Thymus (tissue), 11 donors: ENCODE data around the gene SLC26A6. TPM values are rescaled to one million over a fixed set of nuclear protein-coding genes. Genes with fewer than 3 reads are reported as not detected.
A peak's percentile ranks its signal among the peaks of the same experiment; 100 is the strongest.

Source experiments
- DNase-seq, 9 donors: peaks; one replicate each; pipeline ENCODE4 v3.0.0-alpha.2; 2013; ENCODE audit warnings: low spot score in 9 of 9, low read depth in 6 of 9, missing footprints in 1 of 9
- H3K27ac ChIP-seq, 2 donors: one replicate each; pipeline ENCODE4 v1.5.1; 2013; ENCODE audit warnings: control low read depth in 1 of 2, low read depth in 1 of 2, low read length in 1 of 2, mild to moderate bottlenecking in 1 of 2, moderate library complexity in 1 of 2
- H3K27me3 ChIP-seq, 2 donors: one replicate each; pipeline ENCODE4 v1.5.1; 2013; ENCODE audit warnings: low read length in 1 of 2; ENCODE audit not compliant: control insufficient read depth in 2 of 2, insufficient read depth in 1 of 2
- H3K36me3 ChIP-seq, 2 donors: one replicate each; pipeline ENCODE4 v1.5.1; 2013; ENCODE audit warnings: low read length in 1 of 2, mild to moderate bottlenecking in 1 of 2, moderate library complexity in 1 of 2; ENCODE audit not compliant: control insufficient read depth in 2 of 2, insufficient read depth in 2 of 2
- H3K4me1 ChIP-seq, 2 donors: one replicate each; pipeline ENCODE4 v1.5.1; 2013; ENCODE audit warnings: low read length in 2 of 2; ENCODE audit not compliant: control insufficient read depth in 2 of 2, insufficient read depth in 2 of 2
- H3K4me3 ChIP-seq, 2 donors: one replicate each; pipeline ENCODE4 v1.5.1; 2013; ENCODE audit warnings: low read length in 2 of 2, control low read depth in 1 of 2, mild to moderate bottlenecking in 1 of 2
- H3K9me3 ChIP-seq, 2 donors: one replicate each; pipeline ENCODE4 v1.5.1; 2013; ENCODE audit warnings: low read length in 1 of 2, mild to moderate bottlenecking in 1 of 2; ENCODE audit not compliant: control insufficient read depth in 2 of 2, insufficient read depth in 1 of 2
- WGBS: extraction: QIAGEN DNeasy Blood & Tissue Kit; methylation state at CpG from one replicate; pipeline ENCODE4 v1.1.7; 2013; 5-methylcytosine and 5-hydroxymethylcytosine counted together
- polyA plus RNA-seq: library from polyadenylated mRNA; stranded (reverse); fragments of 200-250 nt; gene quantifications from one replicate; pipeline ENCODE4 v1.2.3, GENCODE V29; 2013
- total RNA-seq: library from RNA; stranded (reverse); fragments of 120-200 nt; gene quantifications from one replicate; pipeline ENCODE4 v1.2.4, GENCODE V29; 2013
- donor health status: healthy.

SLC26A6 gene
- total and polyA plus RNA-seq, 2 donors, result 8.9 to 24.7 TPM

DNA sequence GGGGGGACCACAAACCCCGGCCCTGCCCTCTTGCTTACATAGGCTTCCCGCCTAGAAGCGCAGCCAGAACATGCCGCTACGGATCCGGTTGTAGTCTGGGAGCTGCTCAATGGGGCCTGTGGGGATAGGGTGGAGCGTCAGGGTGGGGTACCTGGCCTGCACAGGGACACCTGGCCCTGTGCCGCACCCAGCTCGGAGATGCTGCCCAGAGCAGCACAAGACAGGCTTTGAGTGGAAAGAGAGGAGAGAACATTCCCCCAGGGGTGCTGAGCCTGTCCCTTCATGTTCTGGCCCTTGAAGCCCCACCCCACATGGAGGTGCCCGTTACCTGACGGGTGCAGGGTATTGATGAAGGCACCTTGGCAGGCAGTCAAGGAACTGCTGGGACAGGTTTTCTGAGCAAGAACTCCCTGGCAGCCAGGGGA lies 36.2 kb downstream of the SLC26A6 start:
- H3K9me3 ChIP-seq, result no peaks in the 10 kb centered on the region
- peaks cover 13 to 24% of the 10 kb centered on the region in 2 donors for H3K27me3 ChIP-seq
- DNase-seq, result no peak
- no peak overlapping the region for H3K4me3 ChIP-seq
- peaks cover 59 to 67% of the 10 kb centered on the region in 2 donors for H3K36me3 ChIP-seq
- peak overlapping the region; percentile 74 for H3K27ac ChIP-seq
- WGBS, result 97% methylated on average over 11 of the region's 11 CpGs
- H3K4me1 ChIP-seq, result peaks cover 0 to 16% of the 10 kb centered on the region in 2 donors

DNA sequence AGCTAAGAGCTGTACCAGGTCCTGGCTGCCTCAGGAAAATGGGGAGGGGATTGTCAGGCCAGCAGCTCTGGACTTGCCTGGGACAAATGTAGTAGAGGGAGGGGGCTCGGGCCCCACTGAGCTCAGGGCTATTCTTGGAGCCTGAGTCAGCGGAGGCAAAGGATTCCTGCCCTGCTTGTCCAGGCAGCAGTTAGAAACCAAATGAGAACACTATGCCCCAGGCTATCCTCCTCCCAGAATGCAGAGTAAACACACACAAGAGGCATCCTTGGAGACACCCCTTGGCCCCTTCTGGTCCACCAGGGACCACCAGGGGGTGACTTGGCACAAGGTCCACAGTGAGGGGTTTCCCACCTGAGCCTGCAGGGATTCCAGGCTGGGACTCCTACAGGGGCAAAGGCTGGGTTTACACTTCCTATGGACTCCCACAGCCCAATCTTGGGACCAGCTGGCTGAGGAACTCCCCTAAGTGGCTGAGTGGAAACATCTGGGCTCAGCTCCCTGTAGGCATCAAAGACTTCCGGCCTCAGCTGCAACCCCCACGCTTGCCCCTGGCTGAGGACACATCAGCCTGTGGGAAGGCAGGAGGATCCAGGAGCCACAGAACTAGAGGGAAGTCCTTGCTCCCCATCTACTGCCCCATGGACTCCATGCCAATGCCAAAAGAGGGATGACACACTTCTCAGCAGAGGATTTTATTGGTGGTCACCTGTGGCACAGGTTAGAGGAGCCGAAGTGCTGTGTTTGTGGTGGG lies 36.8 kb downstream of the SLC26A6 start:
- 84% methylated on average over 5 of the region's 5 CpGs for WGBS
- H3K27ac ChIP-seq, result peak overlapping the region; percentile 74
- peaks cover 16 to 30% of the 10 kb centered on the region in 2 donors for H3K27me3 ChIP-seq
- peaks cover 53 to 61% of the 10 kb centered on the region in 2 donors for H3K36me3 ChIP-seq
- no peak overlapping the region for H3K4me3 ChIP-seq
- peaks cover 0 to 16% of the 10 kb centered on the region in 2 donors for H3K4me1 ChIP-seq
- DNase-seq, result no peak
- H3K9me3 ChIP-seq, result no peaks in the 10 kb centered on the region

DNA sequence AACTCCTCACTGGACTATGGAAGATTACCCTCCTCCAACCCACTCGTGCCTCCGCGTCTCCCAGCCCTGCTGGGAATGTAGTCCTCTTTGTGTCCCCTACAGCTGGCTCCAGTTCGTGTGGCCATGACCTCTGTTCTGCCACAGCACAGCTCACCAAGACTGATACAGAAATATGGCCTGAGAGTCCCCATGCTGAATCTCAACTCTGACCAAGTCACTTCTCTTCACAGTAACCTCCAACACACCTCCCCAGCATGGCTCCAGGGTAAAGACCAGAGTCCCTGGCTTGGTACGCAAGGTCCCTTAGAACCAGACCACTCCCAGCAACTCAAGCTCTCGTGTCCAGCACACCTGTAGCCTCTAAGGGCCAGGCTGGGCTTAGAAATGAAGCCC lies 37.9 kb downstream of the SLC26A6 start:
- Histone ChIP-seq H3K4me1 (peaks cover 0 to 16% of the 10 kb centered on the region in 2 donors), H3K27ac (no peak overlapping the region), H3K36me3 (peaks cover 42 to 50% of the 10 kb centered on the region in 2 donors), H3K9me3 (no peaks in the 10 kb centered on the region), H3K4me3 (no peak overlapping the region), H3K27me3 (peaks cover 18 to 40% of the 10 kb centered on the region in 2 donors)
- WGBS, result 96% methylated on average over 6 of the region's 6 CpGs
- DNase-seq, result no peak

DNA sequence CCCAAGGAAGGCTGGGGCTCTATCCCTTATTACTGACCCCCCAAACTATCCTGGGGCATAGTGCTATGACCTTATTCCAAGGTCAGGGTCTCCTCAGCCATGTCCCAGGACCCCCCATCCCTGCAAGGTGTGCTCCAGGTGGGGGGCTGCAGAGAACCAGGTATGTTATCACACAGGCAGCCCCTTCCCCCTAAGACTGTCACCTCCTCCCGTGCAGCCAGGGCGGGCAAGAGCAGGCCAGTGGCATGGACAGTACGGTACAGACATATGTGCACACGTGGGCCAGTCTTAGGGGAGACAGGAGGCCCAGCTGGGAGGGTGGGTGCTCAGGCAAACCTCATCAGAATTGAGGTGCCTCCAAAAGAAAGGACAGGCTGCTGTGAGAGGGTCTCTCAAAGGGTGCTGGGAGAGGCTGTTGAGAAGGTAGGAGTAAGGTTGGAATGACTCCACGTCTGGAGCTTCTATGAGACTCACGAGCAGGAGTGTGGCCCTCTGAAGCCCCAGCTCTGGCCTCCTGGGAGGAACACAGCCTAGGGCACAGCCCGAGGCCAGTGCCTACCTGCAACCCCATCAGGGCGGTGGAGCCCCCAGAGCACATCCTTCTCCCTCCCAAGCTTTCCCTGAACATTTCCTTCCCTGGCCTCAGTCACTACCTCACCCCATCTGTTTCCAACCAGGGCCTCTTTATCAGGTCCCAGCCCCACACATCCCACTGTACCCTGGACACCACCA lies 38.4 kb downstream of the SLC26A6 start:
- H3K4me1 ChIP-seq, result peaks cover 0 to 16% of the 10 kb centered on the region in 2 donors
- WGBS, result 92% methylated on average over 8 of the region's 8 CpGs
- H3K27ac ChIP-seq, result no peak overlapping the region
- peaks cover 18 to 45% of the 10 kb centered on the region in 2 donors for H3K27me3 ChIP-seq
- H3K36me3 ChIP-seq, result peaks cover 38 to 47% of the 10 kb centered on the region in 2 donors
- H3K9me3 ChIP-seq, result no peaks in the 10 kb centered on the region
- no peak for DNase-seq
- no peak overlapping the region for H3K4me3 ChIP-seq

DNA sequence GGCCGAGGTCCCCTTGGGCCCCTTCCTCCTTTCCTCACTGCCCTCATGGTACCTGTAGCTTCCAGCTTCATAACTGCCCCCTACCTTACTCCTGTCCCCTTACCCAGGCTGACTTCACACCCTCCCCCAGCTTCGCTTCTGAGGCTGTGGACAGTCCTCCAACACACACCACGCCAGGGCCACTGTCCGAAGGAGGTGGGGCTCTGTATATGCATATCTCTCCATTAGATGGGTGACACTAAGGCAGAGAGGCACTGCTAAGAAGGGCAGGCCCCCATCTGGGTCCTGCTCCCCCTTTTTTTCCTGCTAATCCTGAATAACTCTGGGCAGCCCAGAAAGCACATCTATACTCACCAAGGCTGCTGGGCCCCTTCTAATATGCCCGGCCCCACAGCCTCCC lies 39.1 kb downstream of the SLC26A6 start:
- Histone ChIP-seq H3K9me3 (no peaks in the 10 kb centered on the region), H3K27ac (no peak overlapping the region), H3K4me1 (peaks cover 0 to 16% of the 10 kb centered on the region in 2 donors), H3K36me3 (peaks cover 31 to 40% of the 10 kb centered on the region in 2 donors), H3K27me3 (peaks cover 18 to 48% of the 10 kb centered on the region in 2 donors), H3K4me3 (no peak overlapping the region)
- 89% methylated on average over 5 of the region's 5 CpGs for WGBS
- no peak for DNase-seq

DNA sequence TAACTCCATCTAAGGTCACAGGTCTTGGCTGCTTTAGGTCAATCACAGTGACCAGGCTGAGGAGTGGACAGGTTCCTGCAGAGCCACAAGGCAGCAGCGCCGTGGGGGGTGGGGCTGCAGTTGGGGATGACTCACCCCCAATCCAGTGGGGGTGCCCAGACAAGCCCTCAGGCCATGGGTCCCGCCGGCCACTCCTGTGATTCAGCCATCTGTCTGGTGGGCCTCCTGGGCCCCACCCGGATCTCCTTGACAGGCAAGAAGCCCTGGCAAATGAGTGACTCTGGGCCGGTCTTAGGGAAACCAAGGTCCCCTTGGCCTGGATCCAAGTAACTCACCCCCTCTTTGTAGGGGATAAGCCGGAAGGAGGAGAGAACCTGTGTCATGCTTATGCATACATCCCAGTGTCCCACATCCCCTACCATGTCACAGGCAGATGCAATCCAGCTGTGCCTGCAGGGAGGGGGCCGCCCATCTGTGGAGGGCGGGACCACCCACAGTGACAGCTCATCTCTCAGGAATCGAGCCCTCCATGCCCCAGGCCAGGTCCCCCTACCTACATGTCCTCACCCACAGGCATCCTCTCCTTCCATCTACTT lies 39.6 kb downstream of the SLC26A6 start:
- H3K27ac ChIP-seq, result no peak overlapping the region
- H3K9me3 ChIP-seq, result no peaks in the 10 kb centered on the region
- H3K4me3 ChIP-seq, result no peak overlapping the region
- H3K27me3 ChIP-seq, result peaks cover 18 to 52% of the 10 kb centered on the region in 2 donors
- H3K4me1 ChIP-seq, result peaks cover 0 to 16% of the 10 kb centered on the region in 2 donors
- no peak for DNase-seq
- peaks cover 26 to 35% of the 10 kb centered on the region in 2 donors for H3K36me3 ChIP-seq
- 70% methylated on average over 10 of the region's 10 CpGs for WGBS

DNA sequence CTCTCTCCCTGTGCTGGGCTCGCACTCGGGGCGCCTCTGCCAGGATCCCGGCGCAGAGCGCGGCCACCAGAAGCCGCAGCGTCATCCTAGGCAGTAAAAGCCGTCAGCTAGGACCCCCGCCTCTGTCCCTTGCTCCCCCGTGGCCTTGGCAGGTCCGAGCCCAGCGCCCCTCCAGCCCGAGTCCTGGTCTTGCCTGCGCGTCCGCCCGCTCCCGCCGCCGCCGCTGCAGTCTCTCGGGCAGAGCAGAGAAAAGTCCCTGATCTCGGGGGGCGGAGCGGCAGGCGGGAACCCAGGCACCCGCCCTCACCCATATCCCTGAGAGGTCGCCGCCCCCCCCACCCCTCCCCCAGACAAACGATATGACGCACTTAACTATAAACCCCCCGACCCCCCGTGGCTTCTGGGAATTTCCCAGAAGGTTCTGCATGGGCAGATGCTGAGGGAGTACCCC lies 40.2 kb downstream of the SLC26A6 start, which contains the start of gene COL7A1:
TSS of gene COL7A1 (minus strand) at position 255 of the 451 bp plus-strand sequence. CDS start at position 85, 170 bp downstream.
- DNase-seq, result no peak
- Histone ChIP-seq H3K4me3 (no peak within 1 kb of the TSS), H3K27me3 (peaks cover 18 to 57% of the 10 kb centered on the region in 2 donors), H3K4me1 (peaks cover 0 to 16% of the 10 kb centered on the region in 2 donors), H3K36me3 (peaks cover 21 to 29% of the 10 kb centered on the region in 2 donors), H3K27ac (no peak within 1 kb of the TSS), H3K9me3 (no peaks in the 10 kb centered on the region)
- 19% methylated on average over 35 of the region's 35 CpGs for WGBS

DNA sequence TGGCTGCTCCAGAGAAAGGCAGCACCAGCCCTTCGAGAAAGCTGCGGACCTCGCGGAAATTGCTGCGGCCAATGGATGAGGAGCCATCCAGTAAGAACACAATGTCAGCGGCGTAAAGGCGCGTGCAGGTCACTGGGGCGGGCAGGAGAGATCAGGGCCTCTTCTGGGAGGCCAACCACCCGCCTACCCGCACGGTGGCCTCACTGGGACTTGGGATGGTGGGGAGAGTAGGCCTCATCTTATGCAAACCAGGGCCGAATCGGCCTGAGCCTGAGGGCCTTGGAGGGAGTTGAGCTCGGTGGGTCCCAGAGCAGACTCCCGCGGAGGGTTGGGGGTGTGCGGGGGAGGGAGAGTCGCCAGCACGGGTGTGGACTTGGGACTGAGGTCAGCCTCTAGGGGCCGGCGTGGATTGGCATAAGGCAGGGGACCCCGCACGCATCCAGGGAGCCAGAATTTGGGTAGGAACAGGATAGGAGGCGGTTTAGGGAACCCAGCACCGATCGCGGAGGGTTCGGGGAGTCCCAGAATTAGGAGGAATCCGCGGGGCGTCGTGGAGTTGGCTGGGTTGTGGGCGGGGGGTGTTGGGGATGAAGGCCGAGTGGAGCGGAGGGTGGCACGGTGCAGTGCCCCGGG lies 40.7 kb downstream of the SLC26A6 start:
- H3K27ac ChIP-seq, result no peak overlapping the region
- 51% methylated on average over 39 of the region's 39 CpGs for WGBS

More for the DNA sequence above, 40.7 kb downstream of the SLC26A6 start:
- H3K36me3 ChIP-seq, result peaks cover 15 to 24% of the 10 kb centered on the region in 2 donors
- peaks cover 18 to 62% of the 10 kb centered on the region in 2 donors for H3K27me3 ChIP-seq
- peaks cover 0 to 13% of the 10 kb centered on the region in 2 donors for H3K4me1 ChIP-seq
- no peaks in the 10 kb centered on the region for H3K9me3 ChIP-seq
- no peak for DNase-seq
- H3K4me3 ChIP-seq, result no peak overlapping the region
